Stimulated activated naive CD4-positive, alpha-beta T cell treated with Interleukin-2 at 50 U/mL for 16 hours (primary cell): ENCODE data around the gene SH3TC1.

Source experiments
- DNase-seq: peaks from one replicate; lab custom pipeline; 2025; lab: John Stamatoyannopoulos, UW

The SH3TC1 gene

DNA sequence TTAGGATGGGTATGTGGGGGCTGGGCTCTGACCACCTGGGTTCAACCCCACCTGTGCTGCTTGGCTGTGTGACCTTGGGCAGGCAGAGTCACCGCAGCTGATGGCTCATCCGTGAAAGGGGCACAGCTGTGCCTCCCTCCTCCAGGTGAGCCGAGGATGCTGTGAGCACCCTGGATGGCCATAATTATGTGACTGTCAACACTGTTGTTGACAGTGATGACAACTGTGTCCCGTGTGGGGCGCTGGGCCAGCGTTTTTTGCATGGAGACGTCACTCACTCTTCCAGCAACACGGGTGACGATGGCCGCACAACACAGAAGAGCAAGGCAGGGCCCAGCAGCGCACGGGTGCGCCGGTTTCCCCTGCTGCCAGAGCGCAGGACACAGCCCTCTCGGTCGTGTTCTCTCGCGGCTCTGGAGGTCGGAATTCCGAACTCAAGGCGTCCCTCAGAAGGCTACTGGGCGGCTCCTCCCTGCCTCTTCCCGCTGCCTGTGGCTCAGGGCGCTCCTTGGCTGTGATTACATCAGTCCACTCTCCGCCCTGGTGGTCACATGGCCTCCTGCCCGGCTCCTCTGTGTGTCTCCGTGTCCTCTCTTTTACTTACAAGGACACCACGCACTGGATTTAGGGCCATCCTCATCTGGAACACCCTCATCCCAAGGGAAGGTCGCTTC lies 1.3 kb downstream of the SH3TC1 start:
- no peak for DNase-seq

DNA sequence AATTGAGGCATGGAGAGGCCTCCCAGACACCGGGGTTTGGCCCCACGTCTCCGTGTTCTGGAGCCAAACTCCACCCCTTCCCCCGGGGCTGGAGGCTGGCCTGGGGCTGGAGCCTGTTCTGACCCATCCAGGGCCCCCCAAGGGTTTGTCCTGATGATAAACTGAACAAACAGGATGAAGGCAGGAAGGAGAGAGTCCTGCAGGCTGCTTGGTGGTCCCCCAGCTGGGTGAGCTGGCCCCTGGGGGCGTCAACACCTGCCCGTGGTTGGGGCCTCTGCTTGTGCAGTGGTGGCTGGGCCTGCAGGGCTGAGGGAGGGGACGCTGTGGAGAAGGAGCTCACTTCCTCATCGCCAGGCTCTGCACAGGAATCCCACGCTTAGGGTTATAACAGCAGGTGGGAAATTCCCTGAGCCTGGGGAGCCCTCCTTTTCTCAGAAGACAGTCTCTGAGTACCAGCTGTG lies 2.3 kb downstream of the SH3TC1 start:
- DNase-seq, result peak; percentile 39

DNA sequence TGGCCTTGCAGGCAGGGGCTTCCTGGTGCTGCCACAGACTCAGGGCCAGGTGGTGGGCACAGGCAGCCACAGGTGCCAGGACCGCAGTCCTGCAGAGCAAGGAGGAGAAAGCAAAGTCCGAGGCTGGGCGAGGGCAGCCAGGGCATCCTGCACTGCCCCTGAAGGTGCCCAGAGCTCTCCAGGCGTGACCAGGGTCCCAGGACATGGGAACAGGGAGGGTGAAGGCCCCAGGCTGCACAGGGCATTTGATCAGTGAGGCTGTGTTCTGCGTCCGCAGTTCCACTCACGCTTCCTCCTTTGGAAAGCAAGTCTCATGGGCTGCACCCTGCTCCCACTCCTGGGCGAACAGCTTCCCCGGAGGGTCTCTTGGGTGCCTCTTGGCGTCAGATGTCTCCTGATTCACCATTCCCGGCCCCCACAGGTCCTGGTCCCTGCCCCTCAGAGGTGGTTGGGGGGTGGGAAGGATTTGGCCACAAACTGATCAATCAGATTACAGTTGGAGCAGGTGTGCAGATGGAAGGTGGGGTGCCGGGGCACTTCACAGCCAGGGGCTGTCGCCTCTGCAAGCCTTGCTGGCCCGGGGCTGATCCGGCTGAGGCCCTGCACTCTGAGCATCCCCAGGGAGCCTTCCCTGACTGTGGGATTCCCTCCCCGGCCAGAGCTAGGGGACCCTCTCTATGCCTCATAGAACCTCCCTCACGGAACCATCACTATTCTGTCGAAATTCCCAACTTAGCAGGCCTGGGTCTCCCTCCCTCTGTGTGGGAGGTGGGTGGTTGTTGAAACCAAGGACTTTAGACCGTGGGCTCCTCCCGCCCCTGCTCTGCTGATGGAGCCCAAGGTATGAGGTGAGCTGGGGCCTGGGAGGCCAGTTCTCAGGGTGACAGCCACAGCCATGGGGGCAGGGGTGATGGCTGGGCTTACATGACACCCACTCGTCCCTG lies 3.3 kb downstream of the SH3TC1 start:
- no peak for DNase-seq

DNA sequence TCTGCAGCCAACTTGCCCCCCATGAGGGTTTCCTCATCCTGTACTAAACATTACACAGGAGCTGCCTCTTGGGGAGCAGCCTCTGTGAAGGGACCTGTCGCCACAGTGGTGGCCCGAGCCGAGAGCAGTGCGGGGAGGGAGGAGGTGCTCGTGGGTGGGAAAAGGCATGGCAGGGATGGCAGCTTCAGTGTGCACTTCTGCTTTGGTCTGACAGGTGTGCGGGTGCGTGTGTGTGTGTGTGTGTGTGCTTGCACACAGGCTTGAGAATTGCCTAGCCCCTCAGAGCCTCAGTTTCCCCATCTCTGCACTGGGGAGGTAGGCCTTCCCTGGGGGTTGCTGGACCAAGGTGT lies 3.9 kb downstream of the SH3TC1 start:
- DNase-seq, result no peak

DNA sequence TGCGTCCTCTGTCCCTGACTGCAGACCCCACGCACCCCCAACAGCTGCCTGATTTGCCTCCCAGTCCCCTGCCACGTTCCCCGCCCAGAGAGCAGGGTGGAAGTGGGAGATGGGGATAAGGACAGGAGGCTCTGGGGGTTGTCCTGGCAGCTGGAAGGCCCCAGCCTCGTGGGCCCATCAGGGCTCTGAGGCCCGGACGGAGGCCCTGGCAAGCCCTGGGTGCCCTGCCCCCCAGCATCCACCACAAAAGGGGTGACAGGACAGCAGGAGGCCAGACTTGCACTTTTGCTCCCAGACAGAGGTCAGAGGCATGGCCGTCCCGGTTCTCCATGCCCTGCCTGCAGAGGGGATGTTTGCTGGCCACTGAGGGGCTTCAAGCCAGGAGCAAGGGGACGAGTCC lies 4.7 kb downstream of the SH3TC1 start:
- DNase-seq, result no peak

DNA sequence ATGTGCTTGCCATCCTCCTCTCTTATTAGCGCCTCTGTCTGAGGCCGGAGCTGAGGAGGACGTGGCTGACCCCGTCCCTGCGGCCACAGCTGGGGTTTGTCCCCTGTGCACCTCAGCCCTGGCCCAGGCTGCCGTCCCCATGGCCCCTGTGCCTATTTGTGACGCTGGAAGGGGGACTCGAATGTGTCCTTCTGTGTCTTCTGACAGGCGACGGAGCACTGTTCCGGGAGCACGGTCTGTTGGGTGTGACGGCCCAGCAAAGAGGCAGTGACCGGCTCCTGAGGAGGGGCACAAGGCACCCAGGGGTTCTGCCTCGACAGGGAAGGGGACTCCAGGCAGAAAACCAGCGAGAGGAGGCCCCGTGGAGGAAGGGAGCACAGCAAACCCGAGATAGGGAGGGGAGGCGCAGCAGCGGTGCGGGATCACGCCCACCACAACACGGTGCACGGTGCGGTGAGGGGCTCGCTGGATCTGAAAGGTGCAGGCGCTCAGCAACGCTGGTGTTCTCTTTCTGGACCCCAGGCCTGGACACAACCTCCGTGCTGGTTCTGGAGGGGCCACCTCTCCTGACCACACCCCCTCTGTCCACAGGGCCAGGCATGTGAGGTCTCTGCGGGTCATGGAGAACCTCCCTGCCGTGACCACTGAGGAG lies 5.6 kb downstream of the SH3TC1 start:
- DNase-seq, result no peak

DNA sequence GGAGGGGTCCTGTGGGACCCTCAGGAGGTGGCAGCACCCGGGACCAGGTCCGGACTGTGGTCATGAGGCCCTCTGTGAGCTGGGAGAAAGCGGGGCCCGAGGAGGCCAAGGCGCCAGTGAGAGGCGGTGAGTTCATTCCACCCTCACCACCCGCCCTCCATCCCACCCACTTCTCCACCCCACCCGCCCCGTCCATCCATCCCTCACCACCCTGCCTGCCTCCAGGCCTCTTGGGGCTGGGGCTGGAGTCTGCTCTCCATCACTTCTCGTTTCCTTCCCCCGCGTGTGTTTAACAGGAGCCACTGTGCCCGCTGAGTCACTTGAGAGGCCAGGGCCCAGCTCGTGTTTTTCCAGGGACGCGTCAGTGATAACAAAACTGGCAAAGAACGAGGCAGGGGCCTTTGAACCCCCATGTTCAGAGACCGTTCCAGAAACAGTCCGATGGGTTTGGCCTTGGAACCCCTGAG lies 6.2 kb downstream of the SH3TC1 start:
- no peak for DNase-seq

DNA sequence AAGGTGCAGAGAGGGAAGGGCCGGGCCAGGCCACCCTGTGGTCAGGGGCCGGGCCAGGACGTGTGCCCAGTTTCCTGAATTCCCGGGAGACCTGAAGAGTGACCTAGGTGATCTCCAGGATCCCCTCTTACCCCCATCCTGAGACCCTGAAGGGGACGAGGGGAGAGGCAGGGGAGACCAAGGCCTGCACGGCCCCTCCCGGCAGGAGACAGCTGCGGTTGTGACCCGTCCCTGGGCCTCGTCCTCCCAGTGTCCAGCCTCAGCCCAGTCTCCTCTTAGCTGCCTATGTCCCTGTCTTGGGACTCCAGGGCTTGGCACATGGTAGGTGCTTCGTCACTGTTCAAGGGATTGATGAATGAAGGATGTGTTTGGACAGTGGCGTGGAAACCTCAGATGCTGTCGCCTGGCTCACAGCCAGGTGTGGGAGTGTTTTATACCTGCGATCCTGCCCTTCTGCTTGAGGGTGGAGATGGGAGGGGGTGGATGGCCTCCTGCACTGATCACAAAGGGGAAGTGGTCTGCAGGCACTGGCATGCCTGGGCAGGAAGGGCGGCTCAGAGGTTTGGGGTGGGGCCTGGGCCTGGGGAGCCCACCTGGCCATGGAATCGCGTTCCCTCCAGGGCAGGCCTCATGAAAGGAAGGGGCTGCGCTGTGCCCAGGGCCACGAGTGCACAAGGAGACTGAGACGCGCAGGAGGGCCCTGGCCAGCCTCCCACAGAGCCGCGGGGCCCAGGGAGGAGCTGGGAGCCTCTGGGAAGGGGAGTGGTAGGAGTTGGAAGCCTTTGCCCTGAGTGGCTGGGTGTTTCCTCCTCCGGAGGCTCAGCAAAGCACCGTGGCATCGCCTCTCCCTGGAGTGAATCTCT lies 6.9 kb downstream of the SH3TC1 start:
- no peak for DNase-seq

DNA sequence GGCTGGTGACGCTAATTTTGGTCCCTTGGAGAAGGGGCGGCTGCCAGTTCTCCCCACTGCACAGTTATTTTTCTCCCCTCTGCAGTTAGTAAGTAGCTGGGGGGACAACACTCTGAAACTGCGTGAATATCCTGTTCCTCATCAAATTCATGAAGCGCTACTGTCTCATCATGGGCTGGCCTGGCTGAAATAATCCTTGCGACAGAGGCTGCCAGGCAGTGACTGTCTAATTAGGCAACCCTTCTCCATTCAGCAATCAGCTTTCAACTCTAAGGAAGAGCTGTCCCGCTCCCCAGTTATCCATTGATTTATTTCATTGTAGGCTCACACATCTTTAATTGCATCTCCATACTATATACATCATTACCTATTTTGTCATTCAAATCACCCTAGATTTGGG lies 8.2 kb downstream of the SH3TC1 start:
- DNase-seq, result no peak

DNA sequence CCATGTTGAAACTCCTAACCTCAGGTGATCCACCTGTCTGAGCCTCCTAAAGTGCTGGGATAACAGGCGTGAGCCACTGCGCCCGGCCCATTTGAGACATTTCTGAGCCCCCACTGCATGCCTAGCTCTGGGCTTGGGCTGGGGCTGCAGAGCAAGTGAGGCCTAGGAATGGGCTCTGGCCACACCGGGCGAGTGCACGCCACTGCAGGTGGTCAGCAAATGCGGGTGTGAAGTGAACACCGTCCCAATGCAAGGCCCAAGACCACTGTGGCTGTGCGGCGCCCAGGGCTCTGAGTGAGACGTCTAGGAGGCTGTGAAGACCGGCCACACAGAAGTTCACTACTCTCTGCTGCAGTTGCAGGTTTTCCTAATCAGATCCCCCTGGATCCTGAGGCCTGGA lies 9.5 kb downstream of the SH3TC1 start:
- no peak for DNase-seq

DNA sequence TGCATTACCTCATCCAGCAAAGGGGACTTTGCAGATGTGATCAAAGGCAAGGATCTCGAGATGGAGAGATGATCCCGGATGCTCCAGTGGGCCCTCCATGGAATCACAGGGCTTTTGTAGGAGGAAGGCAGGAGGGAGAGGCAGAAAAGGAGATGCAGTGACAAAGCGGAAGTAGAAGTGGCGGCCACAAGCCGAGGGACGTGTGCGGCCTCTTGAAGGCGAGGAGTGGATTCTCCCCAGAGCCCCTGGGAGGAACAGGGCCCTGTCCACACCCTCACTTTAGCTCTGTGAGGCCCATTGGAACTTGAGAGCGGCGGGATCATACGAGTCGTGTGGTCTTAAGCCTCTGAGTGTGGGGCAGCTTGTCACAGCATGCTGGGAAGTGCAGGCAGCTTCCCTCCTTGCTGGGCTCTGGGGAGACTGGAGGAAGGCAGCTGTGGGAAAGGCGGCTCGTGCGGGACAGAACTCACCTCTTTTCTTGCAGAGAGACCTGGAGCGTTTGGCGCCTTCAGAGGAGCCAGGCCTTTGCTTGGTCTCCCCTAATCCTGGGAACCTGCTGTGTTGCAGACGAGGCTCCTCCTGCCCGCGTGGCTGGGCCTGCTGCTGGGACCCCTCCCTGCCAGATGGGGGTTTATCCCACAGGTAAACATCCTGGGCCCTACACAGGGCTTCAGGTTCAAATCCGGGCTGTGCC lies 10.2 kb downstream of the SH3TC1 start:
- DNase-seq, result no peak

DNA sequence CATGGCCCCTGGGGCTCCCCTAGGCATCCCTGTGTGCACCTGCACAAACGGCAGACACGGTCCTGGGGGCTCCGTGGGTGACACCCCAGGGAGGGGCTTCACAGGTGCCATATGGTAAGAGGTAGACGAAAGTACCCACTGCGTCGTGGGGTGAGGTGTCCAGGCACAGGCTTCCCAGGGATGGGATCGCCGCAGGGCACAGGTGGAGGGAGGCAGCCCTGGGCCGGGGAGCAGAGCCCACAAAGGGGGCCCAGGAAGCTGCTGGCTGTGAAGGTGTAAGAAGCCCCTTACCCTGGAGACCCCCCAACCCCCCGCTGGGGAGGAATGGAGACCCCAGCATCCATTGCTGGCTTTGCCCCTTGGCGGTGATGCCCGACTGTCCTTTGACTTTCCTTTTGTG lies 10.9 kb downstream of the SH3TC1 start:
- DNase-seq, result no peak

DNA sequence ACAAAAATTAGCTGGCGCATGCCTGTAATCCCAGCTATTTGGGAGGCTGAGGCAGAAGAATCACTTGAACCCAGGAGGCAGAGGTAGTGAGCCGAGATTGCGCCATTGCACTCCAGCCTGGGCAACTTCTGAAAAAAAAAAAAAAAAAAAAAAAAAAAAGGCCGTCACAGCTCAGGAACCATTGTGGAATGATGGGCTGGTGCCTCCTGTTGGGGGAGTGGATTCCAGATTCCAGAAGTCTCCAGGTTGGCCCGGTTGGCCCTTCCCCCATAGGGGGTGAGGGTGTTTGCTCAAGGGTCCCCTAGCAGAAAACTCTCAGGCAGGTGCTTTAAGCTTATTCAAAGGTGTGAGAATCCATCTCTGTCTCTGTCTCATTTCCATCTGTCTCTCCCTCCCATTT lies 11.5 kb downstream of the SH3TC1 start:
- DNase-seq, result no peak

DNA sequence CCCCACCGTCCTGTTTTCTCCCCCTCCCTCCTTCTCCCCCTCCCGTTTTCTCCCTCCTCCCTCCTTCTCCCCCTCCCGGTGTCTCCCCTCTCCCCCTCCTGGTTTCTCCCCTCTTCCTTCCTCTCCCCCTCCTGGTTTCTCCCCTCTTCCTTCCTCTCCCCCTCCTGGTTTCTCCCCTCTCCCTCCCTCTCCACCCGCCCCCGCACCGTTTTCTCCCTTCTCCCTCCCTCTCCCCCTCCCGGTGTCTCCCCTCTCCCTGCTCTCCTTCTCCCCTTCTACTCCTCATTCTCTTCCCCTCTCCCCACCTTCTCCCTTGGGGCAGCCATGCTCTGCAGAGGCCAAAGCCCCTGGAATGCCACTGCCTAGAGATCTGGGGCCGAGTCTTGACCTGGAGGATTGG lies 12.2 kb downstream of the SH3TC1 start:
- no peak for DNase-seq

DNA sequence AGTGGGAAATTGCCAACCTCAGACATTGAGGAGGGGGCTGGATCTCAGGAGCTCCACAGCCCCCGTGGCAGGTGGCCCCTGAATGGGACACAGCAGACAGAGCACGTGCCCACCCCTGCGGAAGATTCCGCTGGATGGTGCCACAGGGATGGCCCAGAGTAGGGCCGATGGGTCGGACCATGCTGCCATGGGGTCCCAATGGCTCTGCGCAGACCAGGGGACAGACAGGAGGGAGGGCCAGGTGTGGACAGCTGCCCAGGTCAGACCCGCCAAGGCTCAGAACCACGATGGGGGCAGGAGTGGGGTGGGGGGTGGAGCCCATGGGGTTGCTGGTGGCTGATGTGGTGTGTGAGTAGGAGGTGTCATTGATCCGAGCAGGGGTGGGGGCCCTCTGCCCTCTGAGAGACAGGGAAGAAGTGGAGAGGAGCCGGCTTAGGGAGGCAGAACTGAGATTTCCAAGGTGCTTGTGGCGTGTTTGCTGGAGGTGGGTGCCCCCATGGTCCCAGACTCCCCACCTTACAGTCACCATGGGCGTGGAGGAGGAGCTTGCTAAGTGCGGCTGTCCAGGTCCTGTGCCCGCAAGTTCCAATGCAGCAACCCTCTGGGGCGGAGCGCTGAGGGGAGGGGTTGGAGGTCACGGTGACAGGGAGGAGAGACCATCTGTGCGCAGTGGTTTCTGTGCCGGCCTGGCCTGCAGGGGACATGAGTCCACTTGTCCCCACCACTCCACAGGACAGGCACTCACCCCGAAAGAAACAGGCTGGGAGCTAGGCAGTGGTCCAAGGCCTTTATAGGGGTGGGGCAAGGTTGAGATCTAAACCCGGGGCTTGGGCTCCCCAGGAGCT lies 12.9 kb downstream of the SH3TC1 start:
- DNase-seq, result no peak

DNA sequence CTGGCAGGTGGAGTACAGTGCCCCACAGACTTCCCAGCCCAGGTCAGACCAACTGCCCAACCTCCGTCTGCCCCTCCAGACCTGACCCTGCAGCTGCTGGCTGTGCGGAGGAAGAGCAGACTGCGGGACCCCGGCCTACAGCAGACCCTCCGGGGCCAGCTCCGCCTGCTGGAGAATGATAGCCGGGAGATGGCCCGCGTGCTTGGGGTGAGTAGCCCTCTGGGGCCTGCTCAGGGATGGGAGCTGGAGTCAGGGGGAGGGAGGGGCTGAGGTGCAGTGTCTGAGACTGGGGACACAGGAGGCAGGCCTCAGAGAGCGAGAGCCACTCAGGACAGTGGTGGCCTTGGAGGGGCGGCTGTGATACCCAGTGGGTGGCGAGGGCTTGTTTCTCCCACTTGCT lies 13.5 kb downstream of the SH3TC1 start:
- no peak for DNase-seq

DNA sequence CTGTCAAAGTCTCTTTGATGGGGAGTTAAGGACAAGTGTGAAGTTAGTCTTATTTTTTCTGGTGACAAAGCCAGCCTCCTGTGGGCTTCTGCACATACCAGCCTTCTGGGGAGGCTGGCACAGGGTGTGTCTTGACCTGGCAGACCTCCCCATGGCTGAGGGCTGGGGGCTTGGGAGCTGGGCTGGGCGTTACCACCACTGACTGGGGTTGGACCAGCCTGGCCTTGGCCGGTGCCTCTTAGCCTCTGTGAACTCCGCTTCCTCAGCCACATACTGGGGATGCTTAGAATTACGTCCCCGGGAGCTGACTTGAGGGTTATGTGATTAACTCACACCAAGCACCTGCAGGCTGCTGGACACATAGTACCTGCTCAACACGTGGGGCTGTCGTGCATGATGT lies 14.0 kb downstream of the SH3TC1 start:
- no peak for DNase-seq

DNA sequence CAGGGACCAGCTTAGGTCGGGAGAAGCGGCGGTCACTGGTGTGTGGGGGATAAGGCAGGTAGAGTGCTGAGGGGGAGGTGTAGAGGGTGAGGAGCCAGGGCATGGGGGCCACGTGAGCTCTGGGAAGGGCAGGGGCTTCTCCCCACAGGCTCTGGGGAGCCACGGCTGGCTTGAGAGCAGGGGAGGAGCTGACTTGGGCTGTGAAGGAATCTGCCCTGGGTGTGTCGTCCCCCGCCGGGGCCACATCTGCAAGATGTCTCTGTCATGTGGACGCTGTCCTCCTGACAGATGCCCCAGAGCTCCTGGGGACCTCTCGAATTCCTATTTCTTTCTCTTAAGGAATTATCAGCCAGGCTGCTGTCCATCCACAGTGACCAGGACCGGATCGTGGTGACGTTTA lies 15.0 kb downstream of the SH3TC1 start:
- no peak for DNase-seq

DNA sequence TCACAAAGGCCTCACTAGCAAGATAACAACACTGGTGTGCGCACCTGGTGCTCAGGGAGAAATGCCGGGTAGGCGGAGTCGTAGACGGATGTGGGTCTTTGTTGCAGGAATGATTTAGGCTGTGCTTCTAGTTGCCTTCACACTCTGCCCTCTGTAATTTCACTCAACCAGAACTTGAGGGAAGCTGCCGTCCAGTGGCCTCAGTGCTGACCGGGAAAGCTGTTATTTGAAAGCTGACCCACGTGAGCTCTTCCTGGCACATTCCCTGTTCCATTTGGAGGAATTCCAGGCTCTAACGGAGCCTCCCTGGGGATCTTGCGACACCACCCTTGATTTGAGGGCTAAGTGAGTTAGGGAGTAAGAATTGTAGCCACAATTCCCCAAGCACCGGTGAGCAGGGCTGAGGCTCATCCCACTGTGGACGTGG lies 15.9 kb downstream of the SH3TC1 start:
- no peak for DNase-seq
